ENCODE results near the gene RPL18A. TPM values are rescaled to one million over a fixed set of nuclear protein-coding genes. Genes with fewer than 3 reads are reported as not detected.

Gene RPL18A
- total and polyA plus RNA-seq, 2 of the 13 experiments (the other 11 are each of a cell fraction or from before 2014, with no cell fraction given) = 1,471 to 2,004 TPM

GRCh38 chr19:17847538-17848366 is 12.0 kb upstream of the RPL18A start, which contains the start of gene JAK3 (continued):
- TF ChIP-seq, protein P1, sequence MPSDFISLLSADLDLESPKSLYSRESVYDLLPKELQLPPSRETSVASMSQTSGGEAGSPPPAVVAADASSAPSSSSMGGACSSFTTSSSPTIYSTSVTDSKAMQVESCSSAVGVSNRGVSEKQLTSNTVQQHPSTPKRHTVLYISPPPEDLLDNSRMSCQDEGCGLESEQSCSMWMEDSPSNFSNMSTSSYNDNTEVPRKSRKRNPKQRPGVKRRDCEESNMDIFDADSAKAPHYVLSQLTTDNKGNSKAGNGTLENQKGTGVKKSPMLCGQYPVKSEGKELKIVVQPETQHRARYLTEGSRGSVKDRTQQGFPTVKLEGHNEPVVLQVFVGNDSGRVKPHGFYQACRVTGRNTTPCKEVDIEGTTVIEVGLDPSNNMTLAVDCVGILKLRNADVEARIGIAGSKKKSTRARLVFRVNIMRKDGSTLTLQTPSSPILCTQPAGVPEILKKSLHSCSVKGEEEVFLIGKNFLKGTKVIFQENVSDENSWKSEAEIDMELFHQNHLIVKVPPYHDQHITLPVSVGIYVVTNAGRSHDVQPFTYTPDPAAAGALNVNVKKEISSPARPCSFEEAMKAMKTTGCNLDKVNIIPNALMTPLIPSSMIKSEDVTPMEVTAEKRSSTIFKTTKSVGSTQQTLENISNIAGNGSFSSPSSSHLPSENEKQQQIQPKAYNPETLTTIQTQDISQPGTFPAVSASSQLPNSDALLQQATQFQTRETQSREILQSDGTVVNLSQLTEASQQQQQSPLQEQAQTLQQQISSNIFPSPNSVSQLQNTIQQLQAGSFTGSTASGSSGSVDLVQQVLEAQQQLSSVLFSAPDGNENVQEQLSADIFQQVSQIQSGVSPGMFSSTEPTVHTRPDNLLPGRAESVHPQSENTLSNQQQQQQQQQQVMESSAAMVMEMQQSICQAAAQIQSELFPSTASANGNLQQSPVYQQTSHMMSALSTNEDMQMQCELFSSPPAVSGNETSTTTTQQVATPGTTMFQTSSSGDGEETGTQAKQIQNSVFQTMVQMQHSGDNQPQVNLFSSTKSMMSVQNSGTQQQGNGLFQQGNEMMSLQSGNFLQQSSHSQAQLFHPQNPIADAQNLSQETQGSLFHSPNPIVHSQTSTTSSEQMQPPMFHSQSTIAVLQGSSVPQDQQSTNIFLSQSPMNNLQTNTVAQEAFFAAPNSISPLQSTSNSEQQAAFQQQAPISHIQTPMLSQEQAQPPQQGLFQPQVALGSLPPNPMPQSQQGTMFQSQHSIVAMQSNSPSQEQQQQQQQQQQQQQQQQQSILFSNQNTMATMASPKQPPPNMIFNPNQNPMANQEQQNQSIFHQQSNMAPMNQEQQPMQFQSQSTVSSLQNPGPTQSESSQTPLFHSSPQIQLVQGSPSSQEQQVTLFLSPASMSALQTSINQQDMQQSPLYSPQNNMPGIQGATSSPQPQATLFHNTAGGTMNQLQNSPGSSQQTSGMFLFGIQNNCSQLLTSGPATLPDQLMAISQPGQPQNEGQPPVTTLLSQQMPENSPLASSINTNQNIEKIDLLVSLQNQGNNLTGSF (CRISPR knock-in tag; IDR thresholded peaks at IDR 0.05) = no peak
- no peak for TF ChIP-seq SIN3B (IDR thresholded peaks at IDR 0.05; ENCODE audit: low read length)
- no peak for TF ChIP-seq HMG20B (CRISPR knock-in tag; conservative IDR thresholded peaks at IDR 0.05)
- TF ChIP-seq, protein P2, sequence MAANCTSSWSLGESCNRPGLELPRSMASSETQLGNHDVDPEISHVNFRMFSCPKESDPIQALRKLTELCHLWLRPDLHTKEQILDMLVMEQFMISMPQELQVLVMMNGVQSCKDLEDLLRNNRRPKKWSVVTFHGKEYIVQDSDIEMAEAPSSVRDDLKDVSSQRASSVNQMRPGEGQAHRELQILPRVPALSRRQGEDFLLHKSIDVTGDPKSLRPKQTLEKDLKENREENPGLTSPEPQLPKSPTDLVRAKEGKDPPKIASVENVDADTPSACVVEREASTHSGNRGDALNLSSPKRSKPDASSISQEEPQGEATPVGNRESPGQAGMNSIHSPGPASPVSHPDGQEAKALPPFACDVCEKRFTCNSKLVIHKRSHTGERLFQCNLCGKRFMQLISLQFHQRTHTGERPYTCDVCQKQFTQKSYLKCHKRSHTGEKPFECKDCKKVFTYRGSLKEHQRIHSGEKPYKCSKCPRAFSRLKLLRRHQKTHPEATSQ (CRISPR knock-in tag; IDR thresholded peaks at IDR 0.05; ENCODE audit: borderline replicate concordance) = no peak
- TF ChIP-seq ZBTB20 (CRISPR knock-in tag; IDR thresholded peaks at IDR 0.05; ENCODE audit: borderline replicate concordance, low read depth) = no peak
- TF ChIP-seq MBD4 (IDR thresholded peaks at IDR 0.05; ENCODE audit: borderline replicate concordance, low read length) = no peak
- no peak for TF ChIP-seq ZNF776 (CRISPR knock-in tag; IDR thresholded peaks at IDR 0.05)
- no peak for TF ChIP-seq AKAP8 (CRISPR knock-in tag; IDR thresholded peaks at IDR 0.05)
- TF ChIP-seq, protein P3, sequence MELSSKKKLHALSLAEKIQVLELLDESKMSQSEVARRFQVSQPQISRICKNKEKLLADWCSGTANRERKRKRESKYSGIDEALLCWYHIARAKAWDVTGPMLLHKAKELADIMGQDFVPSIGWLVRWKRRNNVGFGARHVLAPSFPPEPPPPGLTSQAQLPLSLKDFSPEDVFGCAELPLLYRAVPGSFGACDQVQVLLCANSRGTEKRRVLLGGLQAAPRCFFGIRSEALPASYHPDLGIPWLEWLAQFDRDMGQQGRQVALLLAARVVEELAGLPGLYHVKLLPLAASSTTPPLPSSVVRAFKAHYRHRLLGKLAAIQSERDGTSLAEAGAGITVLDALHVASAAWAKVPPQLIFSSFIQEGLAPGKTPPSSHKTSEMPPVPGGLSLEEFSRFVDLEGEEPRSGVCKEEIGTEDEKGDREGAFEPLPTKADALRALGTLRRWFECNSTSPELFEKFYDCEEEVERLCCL (CRISPR knock-in tag; IDR thresholded peaks at IDR 0.05; ENCODE audit: borderline replicate concordance) = no peak
- no peak for TF ChIP-seq SKI (IDR thresholded peaks at IDR 0.05; ENCODE audit: partially characterized antibody)
- TF ChIP-seq TFAP4 (IDR thresholded peaks at IDR 0.05; ENCODE audit: borderline replicate concordance, low read depth) = no peak; the same call in 1 of the 2 replicates
- no peak for TF ChIP-seq ZNF253 (CRISPR knock-in tag; IDR thresholded peaks at IDR 0.05; ENCODE audit: borderline replicate concordance)
- TF ChIP-seq RXRB (CRISPR knock-in tag; IDR thresholded peaks at IDR 0.05; ENCODE audit: borderline replicate concordance) = peak; percentile 27; the same call in 1 of the 2 replicates
- no peak for TF ChIP-seq ZFP62 (CRISPR knock-in tag; IDR thresholded peaks at IDR 0.05)
- TF ChIP-seq ZNF674 (CRISPR knock-in tag; IDR thresholded peaks at IDR 0.05; ENCODE audit: low read depth) = no peak
- TF ChIP-seq SNAI1 (CRISPR knock-in tag; IDR thresholded peaks at IDR 0.05; ENCODE audit: borderline replicate concordance) = no peak
- TF ChIP-seq ZNF431 (CRISPR knock-in tag; IDR thresholded peaks at IDR 0.05; ENCODE audit: borderline replicate concordance, low read depth) = no peak
- no peak for TF ChIP-seq ZSCAN31 (CRISPR knock-in tag; IDR thresholded peaks at IDR 0.05; ENCODE audit: low read depth)
- TF ChIP-seq ZNF773 (CRISPR knock-in tag; IDR thresholded peaks at IDR 0.05; ENCODE audit: borderline replicate concordance) = no peak
- TF ChIP-seq ZNF580 (CRISPR knock-in tag; IDR thresholded peaks at IDR 0.05; ENCODE audit: borderline replicate concordance, low read depth) = no peak

Measured in HepG2 (cell line).